HEK293 (cell line): ENCODE results near the gene CUTC.

Experiments used
- CTCF ChIA-PET: fragments of 350-600 bp; formaldehyde crosslinking; extraction: SDS; loops from one replicate; lab custom pipeline; 2021; ENCODE audit warnings: antibody characterized with exemption; lab: Yijun Ruan, JAX
- POLR2A ChIA-PET: fragments of 300-600 bp; formaldehyde crosslinking; extraction: SDS; loops from one replicate; lab custom pipeline; 2020; ENCODE audit warnings: antibody characterized with exemption, inconsistent platforms; lab: Yijun Ruan, JAX
- H3K27ac ChIP-seq: fragments of 200-500 bp; sonication (Bioruptor generic); 2 replicates; pipeline ENCODE4 v1.5.1; 2014; ENCODE audit warnings: low read depth, low read length, control low read depth, inconsistent platforms; ENCODE audit errors: extremely low read depth
- H3K36me3 ChIP-seq, 2 experiments: fragments of 200-500 bp in 1 of 2; sonication (Bioruptor generic) in 1 of 2; 1 replicate in 1 of 2; 2 replicates in 1 of 2; pipeline ENCODE4 v1.5.1; 2014 to 2017; ENCODE audit warnings: inconsistent platforms in 2 of 2, low read length in 2 of 2; ENCODE audit not compliant: control insufficient read depth in 2 of 2, insufficient read depth in 1 of 2
- H3K4me1 ChIP-seq: fragments of 200-500 bp; sonication (Bioruptor generic); 2 replicates; pipeline ENCODE4 v1.5.1; 2014; ENCODE audit warnings: mild to moderate bottlenecking, low read length, inconsistent platforms; ENCODE audit not compliant: control insufficient read depth, insufficient read depth
- H3K4me3 ChIP-seq: 2 replicates; pipeline ENCODE4 v1.5.1; 2011; ENCODE audit warnings: low read depth, mild to moderate bottlenecking, control low read depth, low read length, moderate library complexity
- H3K9me3 ChIP-seq: fragments of 200-500 bp; sonication (Bioruptor generic); 2 replicates; pipeline ENCODE4 v1.5.1; 2014; ENCODE audit warnings: low read depth, low read length, inconsistent platforms; ENCODE audit not compliant: control insufficient read depth, insufficient read depth
- EGR2 ChIP-seq: fragments of 450-650 bp; formaldehyde crosslinking; IDR thresholded peaks from 2 replicates; pipeline ENCODE4 v1.5.1; 2016; ENCODE audit warnings: low read depth, missing biosample characterization, missing genetic modification characterization
- KLF7 ChIP-seq: fragments of 450-650 bp; formaldehyde crosslinking; IDR thresholded peaks from 2 replicates; pipeline ENCODE4 v1.5.1; 2016; ENCODE audit warnings: missing biosample characterization, missing genetic modification characterization, borderline replicate concordance
- SP7 ChIP-seq: fragments of 450-650 bp; formaldehyde crosslinking; IDR thresholded peaks from 2 replicates; pipeline ENCODE4 v1.5.1; 2016; ENCODE audit warnings: missing biosample characterization, missing genetic modification characterization
- ZBTB8A ChIP-seq: fragments of 450-650 bp; formaldehyde crosslinking; IDR thresholded peaks from 2 replicates; pipeline ENCODE4 v1.5.1; 2016; ENCODE audit warnings: missing biosample characterization, missing genetic modification characterization
- ZIC2 ChIP-seq: fragments of 450-650 bp; formaldehyde crosslinking; IDR thresholded peaks from 2 replicates; pipeline ENCODE4 v1.5.1; 2016; ENCODE audit warnings: missing biosample characterization, missing genetic modification characterization
- ZNF112 ChIP-seq: fragments of 450-650 bp; formaldehyde crosslinking; IDR thresholded peaks from 2 replicates; pipeline ENCODE4 v1.5.0; 2017; ENCODE audit warnings: missing biosample characterization, missing genetic modification characterization
- ZNF132 ChIP-seq: fragments of 450-650 bp; formaldehyde crosslinking; IDR thresholded peaks from 2 replicates; pipeline ENCODE4 v1.5.1; 2017; ENCODE audit warnings: missing biosample characterization, missing genetic modification characterization, borderline replicate concordance
- ZNF2 ChIP-seq: fragments of 450-650 bp; formaldehyde crosslinking; IDR thresholded peaks from 2 replicates; pipeline ENCODE4 v1.5.1; 2016; ENCODE audit warnings: missing biosample characterization, missing genetic modification characterization
- ZNF23 ChIP-seq: fragments of 450-650 bp; formaldehyde crosslinking; IDR thresholded peaks from 2 replicates; pipeline ENCODE4 v1.5.1; 2016; ENCODE audit warnings: missing biosample characterization, missing genetic modification characterization, borderline replicate concordance
- ZNF248 ChIP-seq: fragments of 450-650 bp; formaldehyde crosslinking; IDR thresholded peaks from 2 replicates; pipeline ENCODE4 v1.5.1; 2017; ENCODE audit warnings: missing biosample characterization, missing genetic modification characterization
- ZNF335 ChIP-seq: fragments of 450-650 bp; formaldehyde crosslinking; conservative IDR thresholded peaks from 2 replicates; pipeline ENCODE4 v1.5.1; 2016; ENCODE audit warnings: missing biosample characterization, missing genetic modification characterization
- ZNF394 ChIP-seq: fragments of 450-650 bp; formaldehyde crosslinking; IDR thresholded peaks from 2 replicates; pipeline ENCODE4 v1.5.1; 2016; ENCODE audit warnings: missing biosample characterization, missing genetic modification characterization, mild to moderate bottlenecking, moderate library complexity, borderline replicate concordance
- ZNF416 ChIP-seq: fragments of 450-650 bp; formaldehyde crosslinking; IDR thresholded peaks from 2 replicates; pipeline ENCODE4 v1.5.1; 2016; ENCODE audit warnings: missing biosample characterization, missing genetic modification characterization
- ZNF433 ChIP-seq: fragments of 450-650 bp; formaldehyde crosslinking; IDR thresholded peaks from 2 replicates; pipeline ENCODE4 v1.5.1; 2016; ENCODE audit warnings: missing biosample characterization, missing genetic modification characterization, low read depth
- ZNF48 ChIP-seq: fragments of 450-650 bp; formaldehyde crosslinking; IDR thresholded peaks from 2 replicates; pipeline ENCODE4 v1.5.1; 2016; ENCODE audit warnings: missing biosample characterization, missing genetic modification characterization
- ZNF514 ChIP-seq: fragments of 450-650 bp; formaldehyde crosslinking; IDR thresholded peaks from 2 replicates; pipeline ENCODE4 v1.5.1; 2016; ENCODE audit warnings: missing biosample characterization, missing genetic modification characterization
- ZNF521 ChIP-seq: fragments of 450-650 bp; formaldehyde crosslinking; IDR thresholded peaks from 2 replicates; pipeline ENCODE4 v1.5.1; 2017; ENCODE audit warnings: missing biosample characterization, mild to moderate bottlenecking, missing genetic modification characterization
- ZNF548 ChIP-seq: fragments of 450-650 bp; formaldehyde crosslinking; IDR thresholded peaks from 2 replicates; pipeline ENCODE4 v1.5.1; 2016; ENCODE audit warnings: missing biosample characterization, missing genetic modification characterization
- ZNF596 ChIP-seq: fragments of 450-650 bp; IDR thresholded peaks from 2 replicates; pipeline ENCODE4 v1.5.0; 2018; ENCODE audit warnings: missing biosample characterization, mild to moderate bottlenecking, missing genetic modification characterization, moderate library complexity
- ZNF626 ChIP-seq: fragments of 450-650 bp; sonication (Bioruptor Pico); formaldehyde crosslinking; IDR thresholded peaks from 2 replicates; pipeline ENCODE4 v1.5.1; 2018; ENCODE audit warnings: missing biosample characterization, missing genetic modification characterization, inconsistent platforms
- ZNF658 ChIP-seq: fragments of 450-650 bp; formaldehyde crosslinking; IDR thresholded peaks from 2 replicates; pipeline ENCODE4; 2016; ENCODE audit warnings: missing biosample characterization, missing genetic modification characterization
- ZNF785 ChIP-seq: fragments of 450-650 bp; formaldehyde crosslinking; IDR thresholded peaks from 2 replicates; pipeline ENCODE4 v1.5.1; 2016; ENCODE audit warnings: missing biosample characterization, missing genetic modification characterization
- ZNF791 ChIP-seq: fragments of 450-650 bp; formaldehyde crosslinking; IDR thresholded peaks from 2 replicates; pipeline ENCODE4 v1.5.1; 2016; ENCODE audit warnings: missing biosample characterization, missing genetic modification characterization
- TF ChIP-seq, protein P1 (sequence below): fragments of 450-650 bp; formaldehyde crosslinking; conservative IDR thresholded peaks from 2 replicates; pipeline ENCODE4 v1.5.1; 2016; ENCODE audit warnings: low read depth, missing biosample characterization, missing genetic modification characterization
- TF ChIP-seq, protein P2 (sequence below): fragments of 450-650 bp; formaldehyde crosslinking; IDR thresholded peaks from 2 replicates; pipeline ENCODE4 v1.5.1; 2016; ENCODE audit warnings: missing biosample characterization, missing genetic modification characterization
- TF ChIP-seq, protein P3 (sequence below): fragments of 450-650 bp; formaldehyde crosslinking; IDR thresholded peaks from 2 replicates; pipeline ENCODE4 v1.5.1; 2016; ENCODE audit warnings: missing biosample characterization, missing genetic modification characterization
- TF ChIP-seq, protein P4 (sequence below): fragments of 450-650 bp; formaldehyde crosslinking; IDR thresholded peaks from 2 replicates; pipeline ENCODE4 v1.5.1; 2016; ENCODE audit warnings: missing biosample characterization, missing genetic modification characterization

Gene CUTC

DNA sequence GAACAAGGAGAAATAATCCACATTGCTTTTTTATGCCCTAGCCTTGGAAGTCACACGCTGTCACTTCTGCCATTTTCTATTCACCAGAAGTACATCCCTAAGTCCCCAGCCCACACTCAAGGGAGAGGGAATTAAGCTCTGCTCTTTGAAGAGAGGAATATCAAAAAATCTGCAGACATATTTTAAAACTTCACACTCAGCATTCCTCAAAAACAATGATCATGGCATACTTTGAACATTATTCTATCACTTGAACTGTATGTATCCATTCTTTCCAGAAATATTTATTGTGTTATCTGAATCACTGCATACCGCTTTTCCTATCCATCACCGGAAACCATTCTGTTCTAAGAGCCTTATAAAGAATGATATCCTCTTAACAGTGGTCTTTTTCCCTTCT, 59.8 kb downstream of the CUTC start:
- CTCF ChIA-PET, result interaction anchor here (0.7 to 1.5 kb wide), 2 partner anchors 15 to 54 kb away, joined by 3 to 4 read pairs; no protein-coding TSS in a partner anchor
- Histone ChIP-seq H3K4me3 (no peak overlapping the region), H3K27ac (no peak overlapping the region), H3K9me3 (no peaks in the 10 kb centered on the region), H3K36me3 (no peaks in the 10 kb centered on the region), H3K4me1 (no peaks in the 10 kb centered on the region)
- POLR2A ChIA-PET, result no interaction called here
- TF ChIP-seq ZNF791 (tag by site-specific recombination) (no peak), ZNF596 (no peak), ZBTB8A (tag by site-specific recombination) (no peak), ZNF433 (tag by site-specific recombination) (no peak), ZNF48 (tag by site-specific recombination) (no peak), ZNF335 (tag by site-specific recombination) (no peak), ZNF112 (tag by site-specific recombination) (no peak), ZNF132 (tag by site-specific recombination) (no peak), ZNF548 (tag by site-specific recombination) (no peak), ZIC2 (tag by site-specific recombination) (no peak), KLF7 (tag by site-specific recombination) (no peak), ZNF394 (no peak), EGR2 (tag by site-specific recombination) (no peak), ZNF521 (no peak), ZNF658 (tag by site-specific recombination) (no peak), ZNF626 (tag by site-specific recombination) (no peak)
- TF ChIP-seq, protein P1, sequence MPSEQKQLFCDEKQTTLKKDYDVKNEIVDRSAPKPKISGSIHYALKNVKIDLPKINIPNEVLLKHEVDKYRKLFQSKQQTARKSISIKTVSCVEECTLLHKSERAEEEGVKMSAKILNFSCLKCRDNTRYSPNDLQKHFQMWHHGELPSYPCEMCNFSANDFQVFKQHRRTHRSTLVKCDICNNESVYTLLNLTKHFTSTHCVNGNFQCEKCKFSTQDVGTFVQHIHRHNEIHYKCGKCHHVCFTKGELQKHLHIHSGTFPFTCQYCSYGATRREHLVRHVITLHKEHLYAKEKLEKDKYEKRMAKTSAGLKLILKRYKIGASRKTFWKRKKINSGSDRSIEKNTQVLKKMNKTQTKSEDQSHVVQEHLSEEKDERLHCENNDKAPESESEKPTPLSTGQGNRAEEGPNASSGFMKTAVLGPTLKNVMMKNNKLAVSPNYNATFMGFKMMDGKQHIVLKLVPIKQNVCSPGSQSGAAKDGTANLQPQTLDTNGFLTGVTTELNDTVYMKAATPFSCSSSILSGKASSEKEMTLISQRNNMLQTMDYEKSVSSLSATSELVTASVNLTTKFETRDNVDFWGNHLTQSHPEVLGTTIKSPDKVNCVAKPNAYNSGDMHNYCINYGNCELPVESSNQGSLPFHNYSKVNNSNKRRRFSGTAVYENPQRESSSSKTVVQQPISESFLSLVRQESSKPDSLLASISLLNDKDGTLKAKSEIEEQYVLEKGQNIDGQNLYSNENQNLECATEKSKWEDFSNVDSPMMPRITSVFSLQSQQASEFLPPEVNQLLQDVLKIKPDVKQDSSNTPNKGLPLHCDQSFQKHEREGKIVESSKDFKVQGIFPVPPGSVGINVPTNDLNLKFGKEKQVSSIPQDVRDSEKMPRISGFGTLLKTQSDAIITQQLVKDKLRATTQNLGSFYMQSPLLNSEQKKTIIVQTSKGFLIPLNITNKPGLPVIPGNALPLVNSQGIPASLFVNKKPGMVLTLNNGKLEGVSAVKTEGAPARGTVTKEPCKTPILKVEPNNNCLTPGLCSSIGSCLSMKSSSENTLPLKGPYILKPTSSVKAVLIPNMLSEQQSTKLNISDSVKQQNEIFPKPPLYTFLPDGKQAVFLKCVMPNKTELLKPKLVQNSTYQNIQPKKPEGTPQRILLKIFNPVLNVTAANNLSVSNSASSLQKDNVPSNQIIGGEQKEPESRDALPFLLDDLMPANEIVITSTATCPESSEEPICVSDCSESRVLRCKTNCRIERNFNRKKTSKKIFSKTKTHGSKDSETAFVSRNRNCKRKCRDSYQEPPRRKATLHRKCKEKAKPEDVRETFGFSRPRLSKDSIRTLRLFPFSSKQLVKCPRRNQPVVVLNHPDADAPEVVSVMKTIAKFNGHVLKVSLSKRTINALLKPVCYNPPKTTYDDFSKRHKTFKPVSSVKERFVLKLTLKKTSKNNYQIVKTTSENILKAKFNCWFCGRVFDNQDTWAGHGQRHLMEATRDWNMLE (tag by site-specific recombination), result no peak
- TF ChIP-seq, protein P2, sequence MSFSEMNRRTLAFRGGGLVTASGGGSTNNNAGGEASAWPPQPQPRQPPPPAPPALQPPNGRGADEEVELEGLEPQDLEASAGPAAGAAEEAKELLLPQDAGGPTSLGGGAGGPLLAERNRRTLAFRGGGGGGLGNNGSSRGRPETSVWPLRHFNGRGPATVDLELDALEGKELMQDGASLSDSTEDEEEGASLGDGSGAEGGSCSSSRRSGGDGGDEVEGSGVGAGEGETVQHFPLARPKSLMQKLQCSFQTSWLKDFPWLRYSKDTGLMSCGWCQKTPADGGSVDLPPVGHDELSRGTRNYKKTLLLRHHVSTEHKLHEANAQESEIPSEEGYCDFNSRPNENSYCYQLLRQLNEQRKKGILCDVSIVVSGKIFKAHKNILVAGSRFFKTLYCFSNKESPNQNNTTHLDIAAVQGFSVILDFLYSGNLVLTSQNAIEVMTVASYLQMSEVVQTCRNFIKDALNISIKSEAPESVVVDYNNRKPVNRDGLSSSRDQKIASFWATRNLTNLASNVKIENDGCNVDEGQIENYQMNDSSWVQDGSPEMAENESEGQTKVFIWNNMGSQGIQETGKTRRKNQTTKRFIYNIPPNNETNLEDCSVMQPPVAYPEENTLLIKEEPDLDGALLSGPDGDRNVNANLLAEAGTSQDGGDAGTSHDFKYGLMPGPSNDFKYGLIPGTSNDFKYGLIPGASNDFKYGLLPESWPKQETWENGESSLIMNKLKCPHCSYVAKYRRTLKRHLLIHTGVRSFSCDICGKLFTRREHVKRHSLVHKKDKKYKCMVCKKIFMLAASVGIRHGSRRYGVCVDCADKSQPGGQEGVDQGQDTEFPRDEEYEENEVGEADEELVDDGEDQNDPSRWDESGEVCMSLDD (tag by site-specific recombination), result no peak

DNA sequence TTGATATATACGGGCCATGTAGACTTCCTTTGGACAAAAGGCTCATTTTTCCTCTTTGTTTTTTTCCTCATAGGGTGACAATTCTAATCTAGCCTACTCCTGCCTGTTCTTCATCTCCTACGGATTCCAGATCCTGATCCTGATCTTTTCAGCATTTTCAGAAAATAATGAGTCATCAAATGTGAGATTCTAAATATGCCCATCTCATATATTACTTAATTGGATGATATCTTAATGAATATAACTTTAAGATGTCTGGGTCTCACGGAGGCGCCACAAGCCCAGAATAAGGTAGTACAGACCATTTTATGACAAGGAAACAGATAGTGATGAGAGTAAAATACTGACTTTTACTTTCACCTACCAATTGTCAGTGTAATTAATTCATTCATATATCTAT, 61.8 kb downstream of the CUTC start:
- no peaks in the 10 kb centered on the region for H3K36me3 ChIP-seq
- H3K27ac ChIP-seq, result no peak overlapping the region
- ChIA-PET CTCF (interaction anchor here (1.5 kb wide), 1 partner anchor 52 kb away, joined by 3 read pairs; no protein-coding TSS in a partner anchor), POLR2A (no interaction called here)
- no peak overlapping the region for H3K4me3 ChIP-seq
- no peaks in the 10 kb centered on the region for H3K4me1 ChIP-seq
- no peaks in the 10 kb centered on the region for H3K9me3 ChIP-seq
- TF ChIP-seq ZNF416 (tag by site-specific recombination), result no peak
- no peak for TF ChIP-seq ZNF248
- TF ChIP-seq, protein P3, sequence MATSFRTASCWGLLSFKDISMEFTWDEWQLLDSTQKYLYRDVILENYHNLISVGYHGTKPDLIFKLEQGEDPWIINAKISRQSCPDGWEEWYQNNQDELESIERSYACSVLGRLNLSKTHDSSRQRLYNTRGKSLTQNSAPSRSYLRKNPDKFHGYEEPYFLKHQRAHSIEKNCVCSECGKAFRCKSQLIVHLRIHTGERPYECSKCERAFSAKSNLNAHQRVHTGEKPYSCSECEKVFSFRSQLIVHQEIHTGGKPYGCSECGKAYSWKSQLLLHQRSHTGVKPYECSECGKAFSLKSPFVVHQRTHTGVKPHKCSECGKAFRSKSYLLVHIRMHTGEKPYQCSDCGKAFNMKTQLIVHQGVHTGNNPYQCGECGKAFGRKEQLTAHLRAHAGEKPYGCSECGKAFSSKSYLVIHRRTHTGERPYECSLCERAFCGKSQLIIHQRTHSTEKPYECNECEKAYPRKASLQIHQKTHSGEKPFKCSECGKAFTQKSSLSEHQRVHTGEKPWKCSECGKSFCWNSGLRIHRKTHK, result no peak
- no peak for TF ChIP-seq ZNF785 (tag by site-specific recombination)
- TF ChIP-seq ZNF2, result no peak
- TF ChIP-seq ZNF514 (tag by site-specific recombination), result no peak
- no peak for TF ChIP-seq SP7 (tag by site-specific recombination)
- no peak for TF ChIP-seq ZNF23 (tag by site-specific recombination)
- TF ChIP-seq, protein P4, sequence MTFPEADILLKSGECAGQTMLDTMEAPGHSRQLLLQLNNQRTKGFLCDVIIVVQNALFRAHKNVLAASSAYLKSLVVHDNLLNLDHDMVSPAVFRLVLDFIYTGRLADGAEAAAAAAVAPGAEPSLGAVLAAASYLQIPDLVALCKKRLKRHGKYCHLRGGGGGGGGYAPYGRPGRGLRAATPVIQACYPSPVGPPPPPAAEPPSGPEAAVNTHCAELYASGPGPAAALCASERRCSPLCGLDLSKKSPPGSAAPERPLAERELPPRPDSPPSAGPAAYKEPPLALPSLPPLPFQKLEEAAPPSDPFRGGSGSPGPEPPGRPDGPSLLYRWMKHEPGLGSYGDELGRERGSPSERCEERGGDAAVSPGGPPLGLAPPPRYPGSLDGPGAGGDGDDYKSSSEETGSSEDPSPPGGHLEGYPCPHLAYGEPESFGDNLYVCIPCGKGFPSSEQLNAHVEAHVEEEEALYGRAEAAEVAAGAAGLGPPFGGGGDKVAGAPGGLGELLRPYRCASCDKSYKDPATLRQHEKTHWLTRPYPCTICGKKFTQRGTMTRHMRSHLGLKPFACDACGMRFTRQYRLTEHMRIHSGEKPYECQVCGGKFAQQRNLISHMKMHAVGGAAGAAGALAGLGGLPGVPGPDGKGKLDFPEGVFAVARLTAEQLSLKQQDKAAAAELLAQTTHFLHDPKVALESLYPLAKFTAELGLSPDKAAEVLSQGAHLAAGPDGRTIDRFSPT, result no peak
